OCI-M1 (cell line): ENCODE measurements around the gene SKAP1.

Source experiments
- DNase-seq: peaks from one replicate; lab custom pipeline; 2025; lab: John Stamatoyannopoulos, UW

SKAP1 gene

DNA sequence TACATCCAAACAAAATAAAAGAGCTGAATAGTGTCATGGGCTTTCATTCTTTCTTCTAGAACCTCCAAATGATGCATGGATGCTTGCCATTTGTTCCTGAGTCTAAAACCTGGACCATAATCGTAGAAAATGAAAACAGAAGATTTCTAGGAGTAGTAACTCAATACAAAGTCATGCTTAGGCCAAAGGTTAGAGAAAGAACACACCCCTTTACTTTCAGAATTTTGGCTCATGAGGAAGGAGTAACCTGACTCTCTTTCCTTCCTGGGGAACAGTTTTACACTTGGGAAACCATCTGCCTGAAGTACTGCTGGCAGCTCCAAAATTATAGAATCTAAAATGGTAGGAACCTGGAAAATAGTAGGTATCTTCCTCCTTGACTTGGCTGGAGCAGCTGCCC, 185.2 kb downstream of the SKAP1 start:
- no peak for DNase-seq

DNA sequence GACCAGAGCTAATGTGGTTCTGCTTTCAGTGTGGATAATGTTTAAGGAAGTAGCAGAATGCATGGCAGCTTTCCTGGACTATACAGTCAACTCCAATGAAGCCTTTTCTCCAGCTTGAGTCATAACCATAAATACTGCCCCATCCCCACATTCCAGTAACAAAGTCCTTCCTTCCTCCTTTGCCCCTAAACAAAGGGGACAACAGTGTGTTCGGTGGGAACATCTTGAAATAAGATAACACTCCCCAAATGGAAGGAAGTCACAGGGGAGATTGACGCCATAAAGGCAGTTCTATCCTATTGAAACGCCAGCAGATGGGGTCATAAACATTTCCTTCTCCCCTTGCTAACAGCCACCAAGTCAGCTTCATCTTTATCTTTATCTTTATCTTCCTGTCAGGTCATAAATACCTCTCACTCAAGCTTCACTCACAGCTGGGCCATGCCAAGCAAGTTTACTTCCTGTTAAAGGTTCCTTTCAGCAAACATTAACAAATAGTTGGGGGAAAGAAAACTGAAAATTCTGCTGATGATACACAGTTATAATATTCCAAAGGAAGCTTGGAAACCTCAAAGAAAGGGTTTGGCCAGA, 185.8 kb downstream of the SKAP1 start:
- DNase-seq = peak; percentile 55

DNA sequence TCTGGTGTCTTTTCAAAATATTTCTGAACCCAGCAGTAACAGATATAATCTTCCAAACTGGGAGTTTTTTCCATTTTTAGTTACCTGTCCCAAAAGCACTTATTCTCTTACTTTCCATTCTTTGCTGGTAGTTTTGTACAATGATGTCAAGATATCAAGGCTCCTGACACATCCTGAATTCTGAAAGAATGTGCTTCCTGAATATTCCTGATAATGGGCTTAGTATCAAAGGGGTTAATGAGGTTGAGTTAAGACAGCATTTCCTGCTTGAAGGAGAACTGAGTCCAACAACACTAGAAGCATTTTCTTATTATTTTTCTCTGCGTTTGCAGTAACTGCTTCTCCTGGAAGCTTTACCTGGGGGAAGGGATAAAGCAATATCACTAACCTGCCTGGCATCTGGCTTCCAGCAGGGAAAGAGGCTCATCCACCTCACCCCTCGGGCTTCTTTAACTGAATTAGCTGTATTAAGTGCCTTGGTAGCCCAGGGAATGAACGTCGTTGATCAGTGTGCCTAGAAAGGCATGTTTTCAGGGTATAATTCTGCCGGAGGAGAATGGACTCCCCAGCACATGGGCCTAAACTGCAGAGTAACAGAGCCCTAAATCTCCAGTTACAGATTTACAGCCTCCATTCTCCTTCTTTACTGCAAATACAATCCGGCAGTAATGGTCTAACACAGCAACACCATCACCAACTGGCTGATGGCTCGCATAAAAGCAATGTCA, 188.1 kb downstream of the SKAP1 start:
- DNase-seq = no peak

DNA sequence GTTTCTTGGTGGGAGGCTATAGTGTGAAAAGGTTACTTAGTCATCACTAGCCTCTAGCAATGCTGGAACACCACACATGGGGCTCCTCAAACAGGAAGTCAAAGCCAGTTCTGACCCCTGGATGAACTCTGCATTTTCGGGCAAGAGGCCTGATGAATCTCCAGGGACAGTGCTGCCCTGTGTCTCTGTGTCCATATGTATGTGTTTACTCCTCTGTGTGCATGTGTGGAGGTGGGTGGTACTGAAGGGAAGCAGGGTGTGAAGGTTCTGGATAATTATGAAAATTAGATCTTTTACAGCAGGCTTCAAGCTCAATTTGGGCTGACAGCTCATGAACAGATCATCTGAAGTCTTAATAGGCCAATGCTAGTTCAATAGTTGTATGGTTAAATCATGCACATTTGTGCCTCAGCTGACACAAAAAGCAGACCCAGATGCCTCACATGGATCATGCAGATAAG, 188.9 kb downstream of the SKAP1 start:
- DNase-seq = peak; percentile 73

DNA sequence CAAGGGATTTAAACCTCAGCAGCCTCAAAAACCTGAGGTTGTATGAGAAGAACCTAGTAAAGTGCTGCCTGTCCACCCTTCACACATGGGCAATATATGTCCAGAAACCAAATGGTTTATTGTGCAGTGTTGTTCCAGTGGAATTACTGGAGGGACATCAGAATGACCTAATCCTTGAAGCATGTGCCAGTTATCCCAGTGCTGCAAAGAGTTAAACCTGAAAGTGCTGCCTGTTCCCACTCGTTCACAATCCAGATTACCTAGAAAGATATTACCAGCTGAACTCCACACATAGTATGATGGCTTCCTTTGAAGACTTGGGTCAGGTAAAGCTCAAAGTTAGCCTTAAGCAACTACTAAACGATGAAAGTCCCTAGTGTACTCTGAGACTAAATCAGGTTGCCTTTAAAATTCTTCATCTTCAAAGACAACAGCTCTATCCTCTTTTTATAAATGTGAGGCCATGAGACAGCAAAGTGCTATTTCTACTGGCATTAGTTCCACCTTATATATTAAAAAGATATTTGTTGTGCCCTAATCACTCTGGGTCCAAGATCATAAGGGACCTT, 189.4 kb downstream of the SKAP1 start:
- DNase-seq = no peak

DNA sequence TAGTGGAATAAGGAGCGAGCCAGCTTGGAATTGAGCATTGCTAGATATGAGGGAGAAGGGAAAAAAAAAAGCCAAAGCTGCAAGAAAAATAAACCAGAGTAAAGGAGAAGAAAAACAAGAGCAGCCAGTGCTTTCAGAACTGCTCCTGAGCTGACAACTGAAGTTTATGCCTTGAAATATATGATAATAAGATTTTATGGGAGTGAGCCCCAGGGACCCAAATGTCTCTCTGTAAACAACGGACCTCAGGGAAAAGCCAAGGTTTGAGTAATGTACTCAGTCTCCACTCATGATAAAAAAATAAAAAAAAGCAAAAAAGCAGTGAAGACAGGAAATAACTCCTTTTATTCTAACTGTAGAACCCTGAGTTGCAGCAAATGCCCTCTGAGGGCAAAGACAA, 189.9 kb downstream of the SKAP1 start:
- DNase-seq = no peak

DNA sequence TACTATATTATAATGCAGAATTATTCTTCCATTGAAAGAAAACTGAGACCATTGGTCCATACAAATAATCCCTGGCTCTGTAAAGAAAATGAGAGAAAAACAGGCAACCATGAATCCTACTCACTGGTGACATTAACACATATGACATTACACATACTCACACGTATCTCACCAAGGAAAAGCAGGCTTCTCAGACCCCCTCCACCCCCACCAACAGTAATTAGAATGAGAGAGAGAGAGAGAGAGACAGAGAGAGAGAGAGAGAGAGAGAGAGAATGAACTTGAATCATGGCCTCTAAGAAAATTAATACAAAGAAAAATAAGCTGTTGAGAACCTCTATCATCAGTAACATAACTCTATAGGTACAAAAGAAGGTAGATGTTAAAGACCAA, 190.4 kb downstream of the SKAP1 start:
- no peak for DNase-seq

DNA sequence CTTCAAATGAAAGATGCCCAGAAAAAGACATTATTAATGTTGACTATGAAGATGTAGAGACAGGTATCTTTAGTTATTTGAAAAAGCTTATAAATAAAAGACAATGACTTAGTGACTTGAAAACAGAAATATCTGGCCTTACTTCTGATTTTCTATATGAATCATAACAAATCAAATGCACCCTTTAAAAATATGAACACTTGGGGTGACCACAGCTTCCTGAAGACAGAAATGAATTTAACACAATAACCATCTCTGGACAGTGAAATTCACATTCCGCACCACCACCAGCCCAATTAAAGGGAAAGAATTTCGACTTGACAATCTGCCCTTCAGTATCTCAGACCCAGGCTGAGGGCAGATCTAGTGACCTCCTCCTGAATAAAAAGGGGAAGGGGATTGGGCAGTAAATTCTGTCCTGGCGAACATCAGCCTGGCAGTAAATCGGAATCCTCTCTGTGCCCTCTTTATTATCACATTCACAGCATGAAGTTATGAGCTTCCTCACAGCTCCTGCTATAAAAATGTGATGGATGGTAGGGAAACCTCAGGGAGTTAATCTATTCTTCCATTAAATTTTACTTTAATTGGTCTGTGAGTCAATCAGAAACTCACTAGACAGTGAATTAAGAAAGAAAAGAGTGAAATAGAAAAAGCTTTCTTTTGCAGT, 190.9 kb downstream of the SKAP1 start:
- DNase-seq = no peak

DNA sequence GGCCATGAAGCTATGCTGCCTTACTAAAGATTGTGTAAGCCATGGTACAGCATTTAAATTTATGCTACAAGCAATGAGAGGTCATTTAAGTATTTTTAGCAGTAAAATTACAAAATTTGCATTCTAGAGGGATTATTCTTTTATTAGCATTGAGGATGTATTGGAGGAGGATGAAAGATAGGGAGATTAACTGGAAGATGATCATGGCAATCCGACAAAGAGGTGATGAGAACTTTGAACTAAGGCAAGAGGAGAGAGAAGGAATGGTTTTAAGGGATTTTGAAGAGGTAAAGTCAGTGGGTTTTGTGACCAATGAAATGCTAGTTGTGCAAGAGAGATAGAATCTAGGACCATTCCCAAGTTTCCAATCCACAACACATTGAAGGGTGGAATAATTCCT, 192.6 kb downstream of the SKAP1 start:
- DNase-seq = no peak

DNA sequence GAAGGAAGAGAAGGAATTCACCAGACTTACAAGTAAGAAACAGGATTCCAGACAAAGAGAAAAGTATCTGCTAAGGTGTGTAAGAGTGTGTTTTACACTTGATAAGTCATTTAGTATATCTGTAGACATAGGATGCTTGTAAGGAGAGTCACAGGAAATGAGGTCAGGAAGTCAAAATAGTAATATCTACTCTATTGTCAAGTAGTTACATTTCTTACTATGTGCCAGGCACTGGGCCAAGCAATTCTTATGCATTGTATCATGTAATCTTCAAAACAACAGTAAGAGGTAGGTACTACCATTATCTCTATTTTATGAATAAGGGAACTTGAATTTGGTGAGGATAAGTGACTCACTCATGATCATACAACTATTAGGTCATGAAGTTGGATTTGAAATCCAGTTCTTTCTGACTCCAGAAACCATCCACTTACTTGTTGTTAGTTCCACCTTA, 193.3 kb downstream of the SKAP1 start:
- no peak for DNase-seq

DNA sequence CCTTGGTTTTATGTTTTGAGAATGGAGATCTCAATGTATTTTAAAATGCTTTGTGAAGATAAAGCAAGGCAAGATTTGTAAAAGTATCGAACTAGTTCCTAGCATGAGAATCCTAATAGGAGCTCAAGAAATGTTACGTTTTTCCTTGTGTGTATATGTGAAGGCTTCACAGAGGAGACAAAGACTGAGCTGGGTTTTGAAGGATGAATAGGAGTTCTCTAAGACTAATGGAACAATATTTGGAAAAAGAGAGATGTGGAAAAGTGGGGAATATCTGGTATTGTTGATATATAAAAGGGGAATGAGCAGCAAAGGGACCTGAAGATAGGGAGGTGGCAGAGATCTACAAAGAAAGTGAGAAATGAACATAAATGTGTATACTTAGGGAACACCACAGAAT, 195.1 kb downstream of the SKAP1 start:
- no peak for DNase-seq

DNA sequence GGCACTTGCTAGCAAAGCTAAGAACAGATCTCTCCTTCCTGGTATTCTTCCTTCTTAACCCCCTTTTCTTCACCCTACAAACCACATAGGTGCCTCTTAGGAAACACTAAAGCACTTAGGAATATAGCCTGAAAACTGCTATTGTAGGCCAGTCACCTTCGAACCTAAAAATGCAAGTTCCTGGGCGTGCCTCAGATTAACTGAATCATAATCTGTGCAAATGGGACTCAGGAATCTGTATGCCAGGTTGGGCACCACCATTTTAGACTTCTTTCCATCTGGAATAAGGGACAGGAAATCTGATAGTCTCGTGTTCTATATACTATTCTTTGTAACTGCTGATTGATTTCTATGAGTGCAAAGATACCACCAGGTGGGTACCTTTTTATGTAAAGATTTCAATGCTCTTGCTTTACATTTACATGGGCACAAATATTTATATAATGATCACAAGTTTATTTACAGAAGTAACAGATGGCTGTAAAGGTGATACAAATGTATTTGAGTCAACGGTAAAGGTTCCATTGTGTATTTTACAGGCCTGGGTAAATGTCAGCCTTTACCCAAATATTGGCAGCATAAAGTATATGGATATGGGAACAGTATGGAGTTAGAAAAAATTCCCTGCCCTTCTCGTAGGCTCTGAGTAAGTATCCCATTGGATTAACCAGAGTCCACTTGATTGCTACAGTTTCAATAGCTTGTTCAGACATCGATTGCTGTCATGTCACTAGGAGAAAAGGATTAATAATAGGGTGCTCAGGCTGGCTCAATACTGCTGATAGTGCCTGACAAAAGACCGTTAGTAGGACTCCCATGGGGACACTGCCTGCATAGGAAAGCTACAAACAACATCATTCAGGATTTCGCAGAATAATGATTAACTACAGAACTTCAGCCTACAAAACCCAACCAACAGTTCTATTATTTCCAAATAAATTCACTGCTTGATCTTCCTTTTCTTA, 197.7 kb downstream of the SKAP1 start:
- no peak for DNase-seq

DNA sequence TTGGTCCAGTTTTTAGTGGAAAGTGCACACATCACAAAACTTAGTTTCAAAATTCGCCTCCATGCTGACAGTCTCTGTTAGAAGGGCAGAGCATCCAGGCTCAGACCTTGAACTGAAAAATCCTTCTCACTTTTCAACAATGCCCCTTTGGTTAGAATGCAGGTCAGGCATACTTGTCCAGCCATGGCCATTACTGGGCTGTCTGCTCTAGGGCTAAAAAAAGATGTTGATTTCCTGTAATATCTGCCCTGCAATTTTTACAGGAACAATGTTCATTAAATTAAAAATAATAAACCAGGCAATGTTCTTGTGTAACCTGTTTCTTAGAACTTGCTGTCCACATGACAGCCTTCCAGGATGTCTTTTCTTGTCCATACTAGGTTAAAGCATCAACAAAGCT, 200.1 kb downstream of the SKAP1 start:
- no peak for DNase-seq

DNA sequence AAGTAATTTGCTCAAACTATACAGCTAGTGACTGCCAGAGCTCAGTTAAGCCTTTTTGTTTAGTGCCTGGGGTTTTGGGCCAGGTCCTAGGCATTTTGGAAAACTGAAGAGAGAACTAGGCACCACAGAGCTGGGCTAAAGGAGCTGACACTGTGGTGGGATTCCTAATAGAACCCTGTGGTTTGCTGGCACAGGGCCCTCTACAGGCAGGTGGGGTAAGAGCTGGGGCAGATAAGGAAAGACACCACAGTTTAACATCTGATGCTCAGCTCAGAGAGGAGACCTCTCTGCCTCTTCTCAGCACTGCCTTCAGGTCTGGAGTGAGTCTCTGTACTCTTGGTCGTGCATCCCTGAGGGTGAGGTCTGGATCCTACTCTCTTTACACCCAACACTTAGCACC, 201.3 kb downstream of the SKAP1 start:
- DNase-seq = peak; percentile 21

DNA sequence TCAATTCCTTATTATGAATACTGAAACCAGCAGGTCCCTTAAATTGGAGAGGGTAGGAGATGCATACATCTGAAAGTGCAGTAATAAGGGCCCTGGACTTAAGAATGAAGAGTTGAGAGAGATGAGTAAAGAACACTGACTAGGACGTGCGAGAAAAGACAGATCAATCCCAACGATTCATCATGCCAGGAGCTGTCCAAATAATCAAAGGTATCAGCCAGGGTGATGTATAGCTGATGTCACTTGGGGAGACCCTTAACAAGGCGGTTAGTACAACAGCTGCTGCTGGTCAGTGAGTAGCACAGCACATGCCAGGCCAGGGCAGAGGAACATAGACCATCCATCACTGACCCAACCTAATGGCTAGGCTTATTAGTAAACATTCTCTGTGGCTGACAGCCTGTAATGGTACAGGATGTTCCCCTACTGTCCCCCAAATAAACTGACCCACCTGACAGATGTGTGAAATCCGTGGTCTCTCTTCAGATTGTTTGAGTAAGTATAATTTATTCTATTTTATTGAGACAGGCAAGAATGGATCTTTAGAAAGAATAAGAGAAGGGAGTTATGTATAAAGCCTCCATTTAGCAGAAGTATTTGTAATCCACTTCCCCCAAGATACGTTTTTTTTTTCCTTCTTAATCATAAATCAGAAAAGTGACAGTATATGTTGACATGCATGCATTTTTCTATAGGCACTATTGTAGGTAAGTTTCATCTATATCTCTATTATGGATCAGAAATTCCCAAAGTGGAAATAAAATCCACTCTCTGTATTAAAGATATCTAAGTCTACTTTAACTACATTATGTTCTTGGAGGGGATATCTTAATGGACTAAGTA, 204.1 kb downstream of the SKAP1 start:
- DNase-seq = no peak

DNA sequence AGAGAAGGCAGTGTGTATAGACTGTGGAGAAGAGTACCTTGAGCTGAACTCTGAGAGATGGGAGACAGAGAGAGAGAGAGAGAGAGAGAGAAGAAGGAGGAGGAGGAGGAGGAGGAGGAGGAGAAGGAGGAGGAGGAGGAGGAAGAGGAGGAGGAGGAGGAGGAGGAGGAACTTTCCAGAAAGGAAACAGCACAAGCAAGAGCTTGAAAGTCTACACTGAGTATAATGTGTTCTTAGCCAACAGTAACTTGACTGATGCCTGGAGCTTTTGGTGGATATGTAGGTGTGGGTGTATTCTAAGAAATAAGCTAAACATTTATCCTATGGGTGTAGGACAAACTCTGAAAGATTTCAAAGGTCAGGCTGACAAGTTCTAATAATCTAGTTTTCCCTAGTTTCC, 206.1 kb downstream of the SKAP1 start:
- DNase-seq = no peak

DNA sequence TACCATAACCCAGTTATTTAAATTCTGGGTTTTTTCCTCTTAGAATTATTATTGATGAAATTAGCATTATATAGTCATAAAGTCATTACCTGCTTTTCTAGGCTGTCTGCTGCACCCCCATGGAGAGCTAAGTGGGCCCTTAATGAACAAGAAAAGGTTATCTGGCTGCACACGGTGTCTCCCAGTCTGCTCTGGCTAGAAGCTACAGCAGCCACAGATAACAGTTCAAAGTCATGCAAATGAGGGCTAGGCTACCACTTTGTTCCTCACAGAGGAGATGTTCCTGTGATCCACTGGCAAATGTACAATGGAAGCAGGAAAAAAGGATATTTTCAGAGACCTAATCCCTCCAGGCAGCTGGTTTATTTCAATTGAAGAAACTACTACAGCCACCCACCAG, 210.4 kb downstream of the SKAP1 start:
- peak; percentile 66 for DNase-seq

DNA sequence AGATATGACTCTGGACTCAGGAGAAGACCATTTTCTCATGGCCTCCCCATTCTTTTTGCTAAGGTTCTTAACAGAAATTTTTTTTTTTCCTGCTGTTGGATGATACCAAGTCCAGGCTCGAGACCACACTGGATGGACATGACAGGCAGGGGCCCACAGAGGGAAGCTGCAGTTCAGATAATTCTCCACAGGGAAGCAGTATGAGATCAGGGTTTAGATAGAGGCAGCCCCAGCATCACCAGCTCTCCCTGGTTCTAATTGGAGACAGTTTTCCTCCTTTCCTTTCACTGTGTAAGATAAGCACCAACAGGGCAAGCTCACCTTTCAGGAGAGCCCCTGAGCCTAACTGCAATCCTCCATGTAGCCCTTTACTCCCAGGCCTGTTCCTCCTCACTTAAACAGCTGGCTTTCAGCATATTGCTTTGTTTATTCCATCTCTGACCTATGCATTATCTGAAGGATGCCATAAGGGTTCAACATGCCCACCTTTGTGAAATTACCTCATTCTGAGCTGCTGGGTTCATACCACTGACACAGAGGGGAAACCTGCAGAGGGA, 214.4 kb downstream of the SKAP1 start:
- peak; percentile 65 for DNase-seq

DNA sequence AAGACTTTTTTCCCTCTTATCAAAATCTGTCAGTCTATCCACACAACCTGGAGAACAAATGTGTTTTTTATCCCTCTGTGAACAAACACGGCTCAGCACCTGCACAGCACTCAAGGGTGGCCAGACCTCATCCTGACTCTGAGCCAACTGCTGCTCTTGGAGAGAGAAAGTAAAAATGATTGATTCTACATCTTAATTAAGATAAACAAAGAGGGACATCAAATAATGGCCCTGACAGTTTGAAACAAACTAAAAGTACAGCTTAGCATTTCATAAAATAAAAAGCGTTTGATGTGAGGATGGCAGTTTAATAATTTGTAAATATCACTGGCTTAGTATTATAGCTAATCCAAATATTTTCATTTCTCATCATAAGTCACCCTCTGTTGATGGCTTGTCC, 216.2 kb downstream of the SKAP1 start:
- DNase-seq = no peak

DNA sequence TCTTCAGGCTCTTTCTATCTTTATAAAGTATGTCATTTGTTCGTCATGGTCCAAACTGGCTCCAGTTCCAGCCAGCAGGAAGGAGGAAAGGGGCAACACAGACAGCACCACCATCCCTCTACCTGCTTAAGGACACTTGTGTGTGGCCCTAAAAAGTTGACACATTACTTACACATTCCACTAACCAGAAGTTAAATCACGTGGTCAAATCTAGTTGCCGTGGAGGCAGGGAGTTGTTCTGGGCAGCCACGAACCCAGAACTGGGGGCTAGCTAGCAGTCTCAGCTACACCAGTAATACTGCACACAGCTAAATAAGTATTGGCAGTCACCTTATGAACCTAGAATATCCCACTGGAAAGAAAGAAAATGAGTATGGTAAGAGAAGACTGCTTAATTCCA, 218.2 kb downstream of the SKAP1 start:
- DNase-seq = no peak

DNA sequence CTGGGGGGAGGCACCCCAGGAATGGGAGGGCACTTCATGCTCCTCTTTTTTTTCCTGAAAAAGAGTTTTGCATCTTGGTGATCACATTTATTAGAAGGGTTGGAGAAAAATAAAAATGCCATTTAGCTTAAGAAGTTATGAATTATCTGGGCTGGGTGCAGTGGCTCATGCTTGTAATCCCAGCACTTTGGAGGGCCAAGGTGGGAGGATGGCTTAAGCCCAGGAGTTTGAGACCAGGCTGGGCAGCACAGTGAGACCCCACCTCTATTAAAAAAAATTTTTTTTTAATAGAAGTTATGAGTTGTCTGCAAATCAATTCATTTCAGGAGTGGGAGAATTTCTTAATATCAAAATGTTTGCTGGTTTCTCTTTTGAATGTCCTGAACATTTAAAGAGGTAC, 219.0 kb downstream of the SKAP1 start:
- DNase-seq = no peak
